ENCODE data around the gene PCYOX1L.

GRCh38 chr5:149344151-149344550, 13.7 kb upstream of the PCYOX1L start:
- TF ChIP-seq CTCF (IDR thresholded peaks at IDR 0.05) = no peak
- TF ChIP-seq POLR2AphosphoS5 (IDR thresholded peaks at IDR 0.05) = no peak
- no peak for TF ChIP-seq POLR2A (IDR thresholded peaks at IDR 0.05)
